Upper lobe of right lung (tissue), 1 donor: ENCODE data around the gene RNF220. TPM values are rescaled to one million over a fixed set of nuclear protein-coding genes. Genes with fewer than 3 reads are reported as not detected.

Source experiments
- ATAC-seq: fragments of 200-7000 bp; cut with Tn5 transposase; one replicate; pipeline ENCODE4 v1.9.1; 2020; ENCODE audit warnings: mild to moderate bottlenecking, moderate library complexity
- DNase-seq: peaks from one replicate; pipeline ENCODE4 v3.0.0-alpha.2; 2020
- H3K27ac ChIP-seq: fragments of 200-600 bp; one replicate; pipeline ENCODE4 v1.8.0; 2022
- H3K27me3 ChIP-seq: fragments of 200-600 bp; one replicate; pipeline ENCODE4 v1.8.0; 2022; ENCODE audit warnings: mild to moderate bottlenecking
- H3K36me3 ChIP-seq: fragments of 200-600 bp; one replicate; pipeline ENCODE4 v1.8.0; 2022
- H3K4me1 ChIP-seq: fragments of 200-600 bp; one replicate; pipeline ENCODE4 v1.8.0; 2022
- H3K4me3 ChIP-seq: fragments of 200-600 bp; one replicate; pipeline ENCODE4 v1.8.0; 2022; ENCODE audit warnings: mild to moderate bottlenecking
- H3K9me3 ChIP-seq: fragments of 200-600 bp; one replicate; pipeline ENCODE4 v1.8.0; 2022
- CTCF ChIP-seq: fragments of 200-600 bp; IDR thresholded peaks from one replicate; pipeline ENCODE4 v1.8.0; 2022; ENCODE audit warnings: antibody characterized with exemption
- intact Hi-C: fragments of 100-400 bp; cut with DNase I; formaldehyde crosslinking; loops from one replicate; pipeline ENCODE4 v1.11.0; 2022
- total RNA-seq: library from RNA; stranded (reverse); fragmentation: NEBNext Ultra II Directional; extraction: Animal tissue kit (Norgen Biotek cat#: 25700); gene quantifications from one replicate; pipeline ENCODE4 v1.2.1, GENCODE V29; 2021
- donor health status: DM: no; HTN: yes; CAD: no; lungs with severe emphysema.

The RNF220 gene
- total RNA-seq, 1 donor from 2014 or later = 72.6 TPM

DNA sequence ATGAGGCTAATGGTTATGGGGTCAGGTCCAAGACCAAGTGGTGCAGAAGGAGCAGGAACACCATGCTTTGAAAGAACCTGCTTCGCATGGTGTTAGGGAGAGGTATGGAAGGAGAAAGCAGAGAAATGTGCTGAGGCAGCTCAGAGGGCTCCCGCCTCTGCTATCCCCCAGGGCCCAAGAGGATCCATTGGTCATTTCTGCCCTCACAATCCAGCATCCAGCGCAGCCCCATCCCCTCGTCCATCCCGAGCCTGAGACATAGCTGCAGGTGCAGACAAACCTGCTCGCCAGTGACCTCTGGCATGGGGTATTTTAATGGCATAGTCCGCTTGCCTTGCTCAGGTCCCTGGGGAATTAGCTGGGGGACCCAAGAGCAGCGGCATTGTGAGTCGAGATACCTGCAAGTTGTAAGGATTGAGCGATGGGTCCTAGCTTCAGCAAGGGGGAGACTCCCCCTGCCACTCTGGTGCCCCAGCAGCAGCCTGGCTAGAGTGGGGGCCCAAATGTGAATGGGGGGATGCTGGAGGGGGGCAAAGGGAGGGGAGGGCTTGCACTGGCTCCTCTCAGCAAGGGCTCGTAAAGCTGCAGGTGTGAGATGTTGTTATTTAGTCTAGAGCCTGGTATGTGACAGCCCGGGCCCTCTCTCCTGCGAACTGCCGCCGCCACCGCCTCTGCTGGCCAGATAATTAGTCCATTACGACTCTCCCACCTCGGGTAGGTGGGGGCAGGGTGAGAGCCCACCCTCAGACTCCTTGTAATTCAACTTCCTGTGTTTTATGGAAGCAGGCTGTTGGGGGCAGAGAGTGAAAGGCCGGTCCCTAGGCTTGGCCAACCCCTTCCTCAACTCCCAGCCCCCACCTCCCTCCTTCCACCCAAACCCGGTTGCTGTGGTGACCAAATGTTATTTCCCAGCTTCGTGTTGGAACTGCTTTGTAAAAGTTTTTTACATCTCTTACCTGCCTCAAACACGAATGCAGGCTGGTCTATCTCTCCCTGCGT is 118.8 kb downstream of the RNF220 start:
- ATAC-seq = no peak
- no peaks in the 10 kb centered on the region for H3K9me3 ChIP-seq
- no peak overlapping the region for H3K4me3 ChIP-seq

GRCh38 chr1:44524655-44525500 is 119.8 kb downstream of the RNF220 start:
- intact Hi-C loops = no loop called here
- TF ChIP-seq CTCF = no peak
- no peak overlapping the region for H3K4me3 ChIP-seq
- no peak overlapping the region for H3K27ac ChIP-seq
- H3K27me3 ChIP-seq = no peaks in the 10 kb centered on the region
- ATAC-seq = no peak
- no peaks in the 10 kb centered on the region for H3K4me1 ChIP-seq
- H3K9me3 ChIP-seq = no peaks in the 10 kb centered on the region
- no peaks in the 10 kb centered on the region for H3K36me3 ChIP-seq
- no peak for DNase-seq

More for the DNA sequence above, 118.8 kb downstream of the RNF220 start:
- intact Hi-C loops = no loop called here
- Histone ChIP-seq H3K27me3 (no peaks in the 10 kb centered on the region), H3K4me1 (no peaks in the 10 kb centered on the region), H3K36me3 (no peaks in the 10 kb centered on the region), H3K27ac (no peak overlapping the region)
- no peak for DNase-seq
- no peak for TF ChIP-seq CTCF

- H3K27ac ChIP-seq = no peak overlapping the region
- H3K27me3 ChIP-seq = no peaks in the 10 kb centered on the region
- DNase-seq (no peak), ATAC-seq (no peak)
- intact Hi-C loops = no loop called here
- no peaks in the 10 kb centered on the region for H3K9me3 ChIP-seq
- TF ChIP-seq CTCF = no peak
- no peaks in the 10 kb centered on the region for H3K4me1 ChIP-seq
- no peak overlapping the region for H3K4me3 ChIP-seq
- H3K36me3 ChIP-seq = no peaks in the 10 kb centered on the region
Observed at GRCh38 chr1:44526295-44527073, 121.4 kb downstream of the RNF220 start.

- no peaks in the 10 kb centered on the region for H3K9me3 ChIP-seq
- DNase-seq = no peak
- no peak overlapping the region for H3K4me3 ChIP-seq
- no peaks in the 10 kb centered on the region for H3K4me1 ChIP-seq
- no peak overlapping the region for H3K27ac ChIP-seq
- no peaks in the 10 kb centered on the region for H3K27me3 ChIP-seq
- no peak for ATAC-seq
- intact Hi-C loops = no loop called here
- TF ChIP-seq CTCF = no peak
- H3K36me3 ChIP-seq = no peaks in the 10 kb centered on the region
Observed at GRCh38 chr1:44531785-44532566, 126.9 kb downstream of the RNF220 start.

DNA sequence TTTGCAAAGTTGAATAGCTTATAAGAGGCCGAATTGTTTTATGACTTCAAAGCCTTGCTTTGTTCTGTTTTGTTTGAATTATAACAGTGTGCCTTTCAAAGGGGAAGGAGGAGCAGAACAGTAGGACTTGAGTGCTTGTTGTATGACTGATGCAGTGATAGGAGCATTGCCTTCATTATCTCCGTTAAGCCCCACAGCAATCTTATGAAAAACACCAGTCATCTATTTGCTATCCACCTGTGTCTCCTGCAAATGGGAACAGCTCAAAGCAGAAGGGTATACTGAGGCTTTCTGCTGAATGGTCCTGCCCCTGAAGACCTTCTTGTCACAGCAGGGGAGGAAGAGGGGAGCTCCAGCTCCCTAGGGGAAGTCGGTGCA is 127.5 kb downstream of the RNF220 start:
- Histone ChIP-seq H3K27me3 (no peaks in the 10 kb centered on the region), H3K4me3 (no peak overlapping the region), H3K27ac (no peak overlapping the region), H3K9me3 (no peaks in the 10 kb centered on the region), H3K36me3 (no peaks in the 10 kb centered on the region), H3K4me1 (no peaks in the 10 kb centered on the region)
- DNase-seq = no peak
- no peak for ATAC-seq
- intact Hi-C loops = no loop called here
- no peak for TF ChIP-seq CTCF
